GM12891 (cell line): ENCODE data around the gene SHISA6.

Experiments
- PAX5 ChIP-seq: IDR thresholded peaks from 2 replicates; pipeline ENCODE4 v1.6.1; 2011; ENCODE audit warnings: low read length, moderate library complexity, mild to moderate bottlenecking; ENCODE audit not compliant: insufficient read depth, severe bottlenecking
- POLR2A ChIP-seq: IDR thresholded peaks from 2 replicates; pipeline ENCODE4 v1.6.1; 2011; ENCODE audit warnings: low read depth, low read length, control low read depth
- POLR2AphosphoS5 ChIP-seq: IDR thresholded peaks from 2 replicates; pipeline ENCODE4 v1.6.1; 2011; ENCODE audit warnings: low read depth, low read length, control low read depth
- POU2F2 ChIP-seq: IDR thresholded peaks from 2 replicates; pipeline ENCODE4 v1.6.1; 2011; ENCODE audit warnings: low read depth, mild to moderate bottlenecking, control low read depth, low read length, moderate library complexity
- SPI1 ChIP-seq: IDR thresholded peaks from 2 replicates; pipeline ENCODE4 v1.6.1; 2011; ENCODE audit warnings: low read depth, low read length, control low read depth
- TAF1 ChIP-seq: IDR thresholded peaks from 2 replicates; pipeline ENCODE4 v1.6.1; 2011; ENCODE audit warnings: low read depth, low read length, control low read depth

- TF ChIP-seq POLR2A (no peak), TAF1 (no peak), SPI1 (no peak), POLR2AphosphoS5 (no peak), POU2F2 (no peak), PAX5 (no peak)
These were observed 128.6 kb downstream of the SHISA6 start for GRCh38 chr17:11369575-11369974.
